HCT116 (cell line): ENCODE measurements around the gene TBL1X.

Source experiments
- CBX3 ChIP-seq: IDR thresholded peaks from 2 replicates; pipeline ENCODE4 v1.6.1; 2012; ENCODE audit warnings: low read depth
- CEBPB ChIP-seq: IDR thresholded peaks from 2 replicates; pipeline ENCODE4 v1.6.1; 2012; ENCODE audit warnings: low read depth
- EZH2 ChIP-seq: fragments of 200-600 bp; sonication (generic); IDR thresholded peaks from 2 replicates; pipeline ENCODE4 v1.6.1; 2017; ENCODE audit warnings: antibody characterized with exemption, mixed run types
- JUND ChIP-seq: IDR thresholded peaks from 2 replicates; pipeline ENCODE4 v1.6.1; 2012
- POLR2A ChIP-seq: IDR thresholded peaks from 2 replicates; pipeline ENCODE4 v1.7.0; 2011; ENCODE audit warnings: borderline replicate concordance; ENCODE audit not compliant: insufficient read depth, insufficient read length; ENCODE audit errors: extremely low read depth
- POLR2AphosphoS5 ChIP-seq: IDR thresholded peaks from 2 replicates; pipeline ENCODE4 v1.6.1; 2011; ENCODE audit warnings: mild to moderate bottlenecking, low read depth, low read length, moderate library complexity
- RAD21 ChIP-seq: IDR thresholded peaks from 2 replicates; pipeline ENCODE4 v1.6.1; 2012; ENCODE audit warnings: low read depth, mild to moderate bottlenecking
- REST ChIP-seq: IDR thresholded peaks from 2 replicates; pipeline ENCODE4 v1.6.1; 2012; ENCODE audit warnings: low read depth
- SIN3A ChIP-seq: IDR thresholded peaks from 2 replicates; pipeline ENCODE4 v1.6.1; 2012; ENCODE audit warnings: low read depth
- YY1 ChIP-seq: IDR thresholded peaks from 2 replicates; pipeline ENCODE4 v1.6.1; 2011; ENCODE audit warnings: low read length, low read depth, moderate library complexity, mild to moderate bottlenecking; ENCODE audit not compliant: insufficient replicate concordance; ENCODE audit errors: extremely low read depth
- ZFX ChIP-seq: fragments of 450-650 bp; IDR thresholded peaks from 2 replicates; pipeline ENCODE4 v1.6.1; 2017
- ZNF274 ChIP-seq: fragments of 200-500 bp; sonication (Bioruptor generic); IDR thresholded peaks from 2 replicates; pipeline ENCODE4 v1.6.1; 2014; ENCODE audit warnings: mild to moderate bottlenecking, low read depth, low read length, inconsistent platforms
- TF ChIP-seq, protein P1 (sequence below): IDR thresholded peaks from 2 replicates; pipeline ENCODE4 v1.6.1; 2012
- TF ChIP-seq, protein P2 (sequence below), 3 experiments: fragments of 200-600 bp in 1 of 3; sonication (generic) in 1 of 3; IDR thresholded peaks in 2 of 3; conservative IDR thresholded peaks in 1 of 3; 2 replicates each; pipeline ENCODE4 v1.5.1; 2012 to 2017; ENCODE audit warnings: low read depth in 2 of 3, low read length in 2 of 3, antibody characterized with exemption in 1 of 3, borderline replicate concordance in 1 of 3, control low read depth in 1 of 3, mild to moderate bottlenecking in 1 of 3, mixed read lengths in 1 of 3, mixed run types in 1 of 3, moderate library complexity in 1 of 3; ENCODE audit not compliant: insufficient read depth in 1 of 3

DNA sequence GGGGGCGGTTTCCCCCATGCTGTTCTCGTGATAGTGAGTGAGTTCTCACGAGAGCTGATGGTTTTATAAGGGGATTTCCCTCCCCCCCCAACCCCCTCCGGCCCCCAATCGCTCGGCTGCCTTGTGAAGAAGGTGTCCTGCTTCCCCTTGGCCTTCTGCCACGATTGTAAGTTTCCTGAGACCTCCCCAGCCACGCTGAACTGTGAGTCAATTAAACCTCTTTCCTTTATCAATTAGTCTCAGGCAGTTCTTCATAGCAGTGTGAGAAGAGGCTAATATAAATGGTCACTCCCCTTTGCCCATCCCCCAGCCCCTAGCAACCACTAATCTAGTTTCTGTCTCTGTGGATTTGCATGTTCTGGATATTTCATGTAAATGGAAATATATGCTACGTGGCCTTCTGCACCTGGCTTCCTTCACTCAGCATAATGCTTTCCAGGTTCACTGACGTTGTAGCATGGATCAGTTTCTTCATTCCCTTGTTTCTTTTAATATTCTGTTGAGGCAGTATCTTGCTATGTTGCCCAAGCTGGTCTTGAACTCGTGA is 284.4 kb downstream of the TBL1X start:
- TF ChIP-seq, protein P1, sequence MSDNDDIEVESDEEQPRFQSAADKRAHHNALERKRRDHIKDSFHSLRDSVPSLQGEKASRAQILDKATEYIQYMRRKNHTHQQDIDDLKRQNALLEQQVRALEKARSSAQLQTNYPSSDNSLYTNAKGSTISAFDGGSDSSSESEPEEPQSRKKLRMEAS, result no peak
- TF ChIP-seq, protein P2, sequence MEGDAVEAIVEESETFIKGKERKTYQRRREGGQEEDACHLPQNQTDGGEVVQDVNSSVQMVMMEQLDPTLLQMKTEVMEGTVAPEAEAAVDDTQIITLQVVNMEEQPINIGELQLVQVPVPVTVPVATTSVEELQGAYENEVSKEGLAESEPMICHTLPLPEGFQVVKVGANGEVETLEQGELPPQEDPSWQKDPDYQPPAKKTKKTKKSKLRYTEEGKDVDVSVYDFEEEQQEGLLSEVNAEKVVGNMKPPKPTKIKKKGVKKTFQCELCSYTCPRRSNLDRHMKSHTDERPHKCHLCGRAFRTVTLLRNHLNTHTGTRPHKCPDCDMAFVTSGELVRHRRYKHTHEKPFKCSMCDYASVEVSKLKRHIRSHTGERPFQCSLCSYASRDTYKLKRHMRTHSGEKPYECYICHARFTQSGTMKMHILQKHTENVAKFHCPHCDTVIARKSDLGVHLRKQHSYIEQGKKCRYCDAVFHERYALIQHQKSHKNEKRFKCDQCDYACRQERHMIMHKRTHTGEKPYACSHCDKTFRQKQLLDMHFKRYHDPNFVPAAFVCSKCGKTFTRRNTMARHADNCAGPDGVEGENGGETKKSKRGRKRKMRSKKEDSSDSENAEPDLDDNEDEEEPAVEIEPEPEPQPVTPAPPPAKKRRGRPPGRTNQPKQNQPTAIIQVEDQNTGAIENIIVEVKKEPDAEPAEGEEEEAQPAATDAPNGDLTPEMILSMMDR (IDR thresholded peaks at IDR 0.05 in 2 of 3, conservative IDR thresholded peaks at IDR 0.05 in 1 of 3; ENCODE audit: borderline replicate concordance in 1 of 3, insufficient read depth in 1 of 3, low read depth in 2 of 3, low read length in 2 of 3), result no peak
- TF ChIP-seq POLR2AphosphoS5 (no peak), REST (no peak), POLR2A (no peak), YY1 (no peak), EZH2 (no peak), JUND (no peak), ZFX (no peak), ZNF274 (no peak), SIN3A (no peak), CBX3 (no peak), RAD21 (no peak), CEBPB (no peak)
